ENCODE results near the gene DONSON. TPM values are rescaled to one million over a fixed set of nuclear protein-coding genes. Genes with fewer than 3 reads are reported as not detected.

DONSON gene
- total and polyA plus RNA-seq, 12 donors = 3.3 to 17.9 (median 5.6) TPM

DNA sequence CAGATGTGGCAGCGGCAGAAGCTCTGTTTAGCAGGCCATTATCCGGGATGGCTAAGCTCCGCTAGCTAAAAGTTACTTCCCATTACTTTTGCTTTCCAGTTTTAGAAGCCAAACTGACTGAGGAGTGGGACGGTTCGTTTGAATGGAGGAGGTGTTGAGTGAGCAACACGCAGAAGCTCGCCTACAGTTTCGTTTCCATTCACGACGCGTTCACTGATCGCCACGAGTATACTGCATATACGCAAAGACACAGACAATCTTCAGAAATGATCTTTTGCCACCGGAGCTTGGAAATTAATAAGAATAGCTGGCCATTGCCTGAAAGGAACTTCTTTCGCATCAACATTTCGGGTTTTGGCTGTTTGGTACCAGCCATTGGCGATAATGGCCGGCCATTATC lies 31.0 kb downstream of the DONSON start:
- ATAC-seq = no peak
- DNase-seq = no peak
- Histone ChIP-seq H3K27me3 (no peaks in the 10 kb centered on the region), H3K36me3 (peaks cover 8 to 100% (median 69%) of the 10 kb centered on the region in 9 donors), H3K4me3 (no peak overlapping the region), H3K9me3 (no peaks in the 10 kb centered on the region), H3K27ac (no peak overlapping the region), H3K4me1 (peaks cover 4 to 70% (median 28%) of the 10 kb centered on the region in 9 donors)
- intact Hi-C loops (cut with DNase I) = no loop called here
- TF ChIP-seq, protein P1, sequence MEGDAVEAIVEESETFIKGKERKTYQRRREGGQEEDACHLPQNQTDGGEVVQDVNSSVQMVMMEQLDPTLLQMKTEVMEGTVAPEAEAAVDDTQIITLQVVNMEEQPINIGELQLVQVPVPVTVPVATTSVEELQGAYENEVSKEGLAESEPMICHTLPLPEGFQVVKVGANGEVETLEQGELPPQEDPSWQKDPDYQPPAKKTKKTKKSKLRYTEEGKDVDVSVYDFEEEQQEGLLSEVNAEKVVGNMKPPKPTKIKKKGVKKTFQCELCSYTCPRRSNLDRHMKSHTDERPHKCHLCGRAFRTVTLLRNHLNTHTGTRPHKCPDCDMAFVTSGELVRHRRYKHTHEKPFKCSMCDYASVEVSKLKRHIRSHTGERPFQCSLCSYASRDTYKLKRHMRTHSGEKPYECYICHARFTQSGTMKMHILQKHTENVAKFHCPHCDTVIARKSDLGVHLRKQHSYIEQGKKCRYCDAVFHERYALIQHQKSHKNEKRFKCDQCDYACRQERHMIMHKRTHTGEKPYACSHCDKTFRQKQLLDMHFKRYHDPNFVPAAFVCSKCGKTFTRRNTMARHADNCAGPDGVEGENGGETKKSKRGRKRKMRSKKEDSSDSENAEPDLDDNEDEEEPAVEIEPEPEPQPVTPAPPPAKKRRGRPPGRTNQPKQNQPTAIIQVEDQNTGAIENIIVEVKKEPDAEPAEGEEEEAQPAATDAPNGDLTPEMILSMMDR (IDR thresholded peaks at IDR 0.05) = no peak
- WGBS, 2 donors = 96 to 97% methylated on average over 19 of the region's 19 CpGs

GRCh38 chr21:33554982-33555344 lies 33.5 kb downstream of the DONSON start:
- intact Hi-C loops (cut with DNase I) = no loop called here

GRCh38 chr21:33554236-33554981 lies 34.1 kb downstream of the DONSON start:
- Histone ChIP-seq H3K4me3 (no peak overlapping the region), H3K36me3 (peaks cover 14 to 100% (median 85%) of the 10 kb centered on the region in 9 donors), H3K4me1 (peaks cover 4 to 46% (median 18%) of the 10 kb centered on the region in 9 donors), H3K27ac (no peak overlapping the region), H3K27me3 (no peaks in the 10 kb centered on the region), H3K9me3 (no peaks in the 10 kb centered on the region)
- intact Hi-C loops (cut with DNase I) = no loop called here
- TF ChIP-seq, protein P1 (IDR thresholded peaks at IDR 0.05) = no peak
- no peak for ATAC-seq
- no peak for DNase-seq
- 93 to 95% methylated on average over 18 of the region's 18 CpGs for WGBS, 2 donors

More at GRCh38 chr21:33554982-33555344, 33.5 kb downstream of the DONSON start:
- 97 to 99% methylated on average over 30 to 32 of the region's 32 CpGs for WGBS, 2 donors
- H3K27me3 ChIP-seq = no peaks in the 10 kb centered on the region
- H3K9me3 ChIP-seq = no peaks in the 10 kb centered on the region
- H3K27ac ChIP-seq = no peak overlapping the region
- TF ChIP-seq, protein P1 (IDR thresholded peaks at IDR 0.05) = no peak
- H3K36me3 ChIP-seq = peaks cover 14 to 100% (median 87%) of the 10 kb centered on the region in 9 donors
- H3K4me3 ChIP-seq = no peak overlapping the region
- DNase-seq = no peak
- peaks cover 4 to 48% (median 17%) of the 10 kb centered on the region in 9 donors for H3K4me1 ChIP-seq
- ATAC-seq = no peak

GRCh38 chr21:33552999-33553598 lies 35.4 kb downstream of the DONSON start:
- H3K4me1 ChIP-seq = peaks cover 4 to 47% (median 21%) of the 10 kb centered on the region in 9 donors
- intact Hi-C loops (cut with DNase I) = no loop called here
- DNase-seq (no peak), ATAC-seq (no peak)
- H3K4me3 ChIP-seq = no peak overlapping the region
- no peaks in the 10 kb centered on the region for H3K27me3 ChIP-seq
- WGBS, 2 donors = 97% methylated on average over 12 of the region's 12 CpGs
- no peak overlapping the region for H3K27ac ChIP-seq
- peaks cover 14 to 100% (median 76%) of the 10 kb centered on the region in 9 donors for H3K36me3 ChIP-seq
- TF ChIP-seq, protein P1 (IDR thresholded peaks at IDR 0.05) = no peak
- H3K9me3 ChIP-seq = no peaks in the 10 kb centered on the region

All from heart right ventricle (tissue), 16 donors.